ENCODE data around the gene ARFGEF3.
"Not testable (repeated sequence)": the region's sequence is repeated elsewhere in the genome, so short reads cannot be mapped to it uniquely, and the experiment has no call there.

The ARFGEF3 gene

GRCh38 chr6:138318741-138319375 is 157.1 kb downstream of the ARFGEF3 start:
- no peak for DNase-seq

- DNase-seq: no peak
Observed at GRCh38 chr6:138321934-138322333, 160.2 kb downstream of the ARFGEF3 start.

- no peak for DNase-seq
Observed at GRCh38 chr6:138323821-138324220, 162.1 kb downstream of the ARFGEF3 start.

GRCh38 chr6:138328210-138328609 is 166.5 kb downstream of the ARFGEF3 start:
- DNase-seq: no peak

- DNase-seq: no peak
Observed at GRCh38 chr6:138330763-138331162, 169.0 kb downstream of the ARFGEF3 start.

GRCh38 chr6:138331444-138331843 is 169.7 kb downstream of the ARFGEF3 start:
- DNase-seq: no peak

GRCh38 chr6:138331984-138332383 is 170.2 kb downstream of the ARFGEF3 start:
- DNase-seq: no peak

- no peak for DNase-seq
Observed at GRCh38 chr6:138334000-138334399, 172.3 kb downstream of the ARFGEF3 start.

- DNase-seq: no peak
Observed at GRCh38 chr6:138334963-138335362, 173.2 kb downstream of the ARFGEF3 start.

- no peak for DNase-seq
Observed at GRCh38 chr6:138336221-138336620, 174.5 kb downstream of the ARFGEF3 start.

GRCh38 chr6:138337076-138337475 is 175.3 kb downstream of the ARFGEF3 start:
- DNase-seq: no peak

- DNase-seq: no peak
Observed at GRCh38 chr6:138339024-138339423, 177.3 kb downstream of the ARFGEF3 start.

GRCh38 chr6:138341176-138341575 is 179.4 kb downstream of the ARFGEF3 start:
- DNase-seq: no peak

GRCh38 chr6:138343112-138343511 is 181.4 kb downstream of the ARFGEF3 start:
- no peak for DNase-seq

GRCh38 chr6:138345565-138346285 is 184.0 kb downstream of the ARFGEF3 start:
- DNase-seq: no peak

GRCh38 chr6:138346302-138347195 is 184.8 kb downstream of the ARFGEF3 start:
- no peak for DNase-seq

- no peak for DNase-seq
Observed at GRCh38 chr6:138347864-138348263, 186.1 kb downstream of the ARFGEF3 start.

- DNase-seq: no peak
Observed at GRCh38 chr6:138349891-138350290, 188.2 kb downstream of the ARFGEF3 start.

GRCh38 chr6:138357928-138358327 is 196.2 kb downstream of the ARFGEF3 start:
- no peak for DNase-seq

GRCh38 chr6:138368684-138369083 is 206.9 kb downstream of the ARFGEF3 start:
- not testable (repeated sequence) for DNase-seq

- no peak for DNase-seq
Observed at GRCh38 chr6:138370631-138371451, 209.1 kb downstream of the ARFGEF3 start.

GRCh38 chr6:138371452-138371711 is 209.6 kb downstream of the ARFGEF3 start:
- DNase-seq: no peak

GRCh38 chr6:138371720-138372119 is 210.0 kb downstream of the ARFGEF3 start:
- DNase-seq: no peak
